Brain microvascular endothelial cell (primary cell): ENCODE measurements around the gene CERS6.

Experiments used
- DNase-seq: peaks from one replicate; pipeline ENCODE4 v3.0.0-alpha.2; 2020
- H3K27ac ChIP-seq: fragments of 250-450 bp; sonication (Bioruptor Pico); 2 replicates; pipeline ENCODE4 v1.5.1; 2020; ENCODE audit warnings: mild to moderate bottlenecking, moderate library complexity
- H3K27me3 ChIP-seq: fragments of 250-450 bp; sonication (Bioruptor Pico); replicated peaks from 2 replicates; pipeline ENCODE4 v1.5.1; 2020; ENCODE audit warnings: mild to moderate bottlenecking
- H3K36me3 ChIP-seq: fragments of 250-450 bp; sonication (Bioruptor Pico); replicated peaks from 2 replicates; pipeline ENCODE4 v1.5.1; 2020; ENCODE audit warnings: mild to moderate bottlenecking
- H3K4me3 ChIP-seq: 2 replicates; pipeline ENCODE4 v1.5.1; 2011; ENCODE audit warnings: low read depth, mild to moderate bottlenecking, control low read depth, low read length, moderate library complexity
- in situ Hi-C: cut with HindIII; loops from 2 replicates; pipeline ENCODE4 v1.10.0; 2017; ENCODE audit warnings: low sequenced_read_pairs, low pct_ligation_motif_present
- TF ChIP-seq, protein P1 (sequence below): IDR thresholded peaks from 2 replicates; pipeline ENCODE4 v1.5.1; 2011; ENCODE audit warnings: low read depth, mild to moderate bottlenecking, moderate library complexity, low read length, control low read depth, inconsistent platforms; ENCODE audit errors: missing control alignments

The CERS6 gene

DNA sequence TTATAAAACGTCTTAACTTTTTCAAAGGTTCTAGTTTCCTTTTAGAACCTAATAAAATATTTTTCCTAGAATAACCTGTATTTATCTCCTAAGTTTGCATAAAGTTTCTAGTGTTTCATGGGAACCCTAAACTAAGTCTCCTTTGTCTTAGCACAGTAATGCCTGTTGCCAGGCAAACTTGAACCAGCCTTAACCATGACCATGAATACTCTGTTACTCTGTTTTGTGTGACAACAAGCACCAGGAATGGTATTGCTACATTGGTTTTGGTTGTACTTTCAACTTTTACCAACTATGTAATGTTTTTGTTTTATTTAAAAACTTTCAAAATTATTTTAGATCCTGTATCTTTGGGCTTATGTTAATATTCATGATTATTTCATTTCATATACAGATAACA lies 137.6 kb downstream of the CERS6 start:
- Histone ChIP-seq H3K27ac (no peak overlapping the region), H3K4me3 (no peak overlapping the region), H3K27me3 (no peaks in the 10 kb centered on the region), H3K36me3 (no peaks in the 10 kb centered on the region)
- TF ChIP-seq, protein P1, sequence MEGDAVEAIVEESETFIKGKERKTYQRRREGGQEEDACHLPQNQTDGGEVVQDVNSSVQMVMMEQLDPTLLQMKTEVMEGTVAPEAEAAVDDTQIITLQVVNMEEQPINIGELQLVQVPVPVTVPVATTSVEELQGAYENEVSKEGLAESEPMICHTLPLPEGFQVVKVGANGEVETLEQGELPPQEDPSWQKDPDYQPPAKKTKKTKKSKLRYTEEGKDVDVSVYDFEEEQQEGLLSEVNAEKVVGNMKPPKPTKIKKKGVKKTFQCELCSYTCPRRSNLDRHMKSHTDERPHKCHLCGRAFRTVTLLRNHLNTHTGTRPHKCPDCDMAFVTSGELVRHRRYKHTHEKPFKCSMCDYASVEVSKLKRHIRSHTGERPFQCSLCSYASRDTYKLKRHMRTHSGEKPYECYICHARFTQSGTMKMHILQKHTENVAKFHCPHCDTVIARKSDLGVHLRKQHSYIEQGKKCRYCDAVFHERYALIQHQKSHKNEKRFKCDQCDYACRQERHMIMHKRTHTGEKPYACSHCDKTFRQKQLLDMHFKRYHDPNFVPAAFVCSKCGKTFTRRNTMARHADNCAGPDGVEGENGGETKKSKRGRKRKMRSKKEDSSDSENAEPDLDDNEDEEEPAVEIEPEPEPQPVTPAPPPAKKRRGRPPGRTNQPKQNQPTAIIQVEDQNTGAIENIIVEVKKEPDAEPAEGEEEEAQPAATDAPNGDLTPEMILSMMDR = no peak
- DNase-seq = no peak
- in situ Hi-C loops = no loop called here

DNA sequence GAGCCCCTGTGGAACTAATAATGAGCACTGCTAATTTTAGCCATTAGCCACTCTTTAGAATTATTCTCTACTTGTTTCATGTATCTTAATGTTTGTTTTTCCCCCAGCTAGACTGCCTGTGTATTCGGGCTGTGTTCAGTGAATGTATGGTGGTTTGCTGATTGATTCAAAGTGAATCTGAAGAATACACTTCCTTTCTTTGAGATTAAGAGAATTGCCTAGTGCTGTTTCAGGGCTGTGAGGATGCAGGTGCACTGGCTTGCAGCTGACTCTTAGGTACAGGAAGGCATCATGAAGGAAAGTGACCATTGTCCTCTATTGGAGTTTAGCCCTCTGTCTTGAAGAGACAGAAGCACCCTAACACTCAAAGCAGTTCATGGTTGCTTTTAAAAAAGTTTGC lies 138.7 kb downstream of the CERS6 start:
- no peak for DNase-seq
- in situ Hi-C loops = no loop called here
- H3K4me3 ChIP-seq = no peak overlapping the region
- TF ChIP-seq, protein P1 = no peak
- H3K27ac ChIP-seq = no peak overlapping the region
- H3K27me3 ChIP-seq = no peaks in the 10 kb centered on the region
- H3K36me3 ChIP-seq = no peaks in the 10 kb centered on the region

DNA sequence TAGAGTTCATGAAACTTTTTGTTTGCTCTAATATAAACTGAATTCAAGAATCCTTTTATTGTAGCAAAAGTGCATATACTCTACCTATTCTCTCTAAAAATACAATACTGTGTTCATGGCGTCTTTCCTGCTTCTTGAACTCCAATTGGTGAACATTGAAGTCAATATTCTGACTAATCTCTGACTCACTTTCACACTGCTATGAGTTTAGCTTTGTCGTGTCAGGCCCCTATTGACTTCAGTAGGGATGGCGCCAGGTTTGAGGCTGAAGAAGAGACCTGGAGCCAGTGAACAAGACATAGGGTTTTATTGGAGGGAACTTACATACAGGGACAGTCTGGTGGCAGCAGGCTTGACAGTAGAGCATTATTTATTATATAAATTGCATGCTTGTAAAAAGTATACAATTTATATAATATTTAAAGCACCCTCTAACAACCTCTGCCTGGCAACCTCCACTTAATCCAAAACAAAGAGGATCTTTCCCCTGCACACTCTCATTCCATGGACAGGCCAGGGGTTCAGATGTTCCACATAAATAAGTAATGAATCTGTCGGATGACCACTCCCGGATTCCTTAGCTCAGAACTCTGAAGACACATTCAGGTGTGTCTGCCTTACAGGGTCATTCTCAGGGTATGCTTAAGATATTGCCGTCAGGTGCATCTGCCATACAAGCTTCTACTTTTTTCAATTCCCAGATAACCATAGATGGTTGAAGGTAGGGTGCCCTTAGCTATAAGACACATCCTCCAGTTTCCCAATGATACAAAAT lies 141.0 kb downstream of the CERS6 start:
- Histone ChIP-seq H3K27me3 (no peaks in the 10 kb centered on the region), H3K36me3 (no peaks in the 10 kb centered on the region), H3K27ac (no peak overlapping the region), H3K4me3 (no peak overlapping the region)
- TF ChIP-seq, protein P1 = no peak
- peak; percentile 14 for DNase-seq
- in situ Hi-C loops = no loop called here

GRCh38 chr2:168599738-168600137 lies 143.7 kb downstream of the CERS6 start:
- Histone ChIP-seq H3K27ac (no peak overlapping the region), H3K4me3 (no peak overlapping the region), H3K27me3 (no peaks in the 10 kb centered on the region), H3K36me3 (no peaks in the 10 kb centered on the region)
- in situ Hi-C loops = no loop called here
- no peak for DNase-seq
- TF ChIP-seq, protein P1 = no peak

DNA sequence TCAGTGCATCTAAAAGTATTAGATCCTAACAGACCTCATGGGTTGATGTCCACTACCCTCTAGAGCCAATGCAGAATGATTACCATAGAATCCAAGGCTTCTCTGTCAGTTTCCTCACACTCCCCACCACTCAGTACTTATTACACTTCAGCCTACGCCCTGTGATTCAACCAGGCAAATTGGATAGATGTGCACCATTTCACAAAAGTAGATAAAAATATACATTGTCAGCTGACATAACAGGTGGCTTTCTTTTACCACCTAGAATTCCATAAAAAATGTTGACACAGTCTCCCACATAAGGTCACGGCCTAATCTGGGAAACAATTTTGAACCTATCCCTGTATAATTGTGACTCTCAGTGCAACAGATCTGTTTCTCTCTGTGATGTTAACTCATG lies 144.9 kb downstream of the CERS6 start:
- Histone ChIP-seq H3K27ac (no peak overlapping the region), H3K4me3 (no peak overlapping the region), H3K36me3 (no peaks in the 10 kb centered on the region), H3K27me3 (no peaks in the 10 kb centered on the region)
- no peak for DNase-seq
- in situ Hi-C loops = no loop called here
- TF ChIP-seq, protein P1 = no peak

GRCh38 chr2:168601741-168602140 lies 145.7 kb downstream of the CERS6 start:
- Histone ChIP-seq H3K4me3 (no peak overlapping the region), H3K27me3 (no peaks in the 10 kb centered on the region), H3K36me3 (no peaks in the 10 kb centered on the region), H3K27ac (no peak overlapping the region)
- DNase-seq = no peak
- TF ChIP-seq, protein P1 = no peak
- in situ Hi-C loops = no loop called here
